Fibroblast of upper back skin (primary cell): ENCODE data around the gene TMC8.
"Not testable (repeated sequence)": the region's sequence is repeated elsewhere in the genome, so short reads cannot be mapped to it uniquely, and the experiment has no call there.

Experiments
- DNase-seq: peaks from one replicate; pipeline ENCODE4 v3.0.0-alpha.2; 2013

The TMC8 gene, protein sequence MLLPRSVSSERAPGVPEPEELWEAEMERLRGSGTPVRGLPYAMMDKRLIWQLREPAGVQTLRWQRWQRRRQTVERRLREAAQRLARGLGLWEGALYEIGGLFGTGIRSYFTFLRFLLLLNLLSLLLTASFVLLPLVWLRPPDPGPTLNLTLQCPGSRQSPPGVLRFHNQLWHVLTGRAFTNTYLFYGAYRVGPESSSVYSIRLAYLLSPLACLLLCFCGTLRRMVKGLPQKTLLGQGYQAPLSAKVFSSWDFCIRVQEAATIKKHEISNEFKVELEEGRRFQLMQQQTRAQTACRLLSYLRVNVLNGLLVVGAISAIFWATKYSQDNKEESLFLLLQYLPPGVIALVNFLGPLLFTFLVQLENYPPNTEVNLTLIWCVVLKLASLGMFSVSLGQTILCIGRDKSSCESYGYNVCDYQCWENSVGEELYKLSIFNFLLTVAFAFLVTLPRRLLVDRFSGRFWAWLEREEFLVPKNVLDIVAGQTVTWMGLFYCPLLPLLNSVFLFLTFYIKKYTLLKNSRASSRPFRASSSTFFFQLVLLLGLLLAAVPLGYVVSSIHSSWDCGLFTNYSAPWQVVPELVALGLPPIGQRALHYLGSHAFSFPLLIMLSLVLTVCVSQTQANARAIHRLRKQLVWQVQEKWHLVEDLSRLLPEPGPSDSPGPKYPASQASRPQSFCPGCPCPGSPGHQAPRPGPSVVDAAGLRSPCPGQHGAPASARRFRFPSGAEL

GRCh38 chr17:78130437-78131101, at the start of gene TMC8:
Gene TMC8, plus strand, starts transcription at chr17:78130771. Its CDS starts 818 bp downstream, at chr17:78131589.
- no peak for DNase-seq

GRCh38 chr17:78081551-78081950, 49.0 kb upstream of the TMC8 start:
- no peak for DNase-seq

- not testable (repeated sequence) for DNase-seq
Observed at GRCh38 chr17:78082355-78082872, 48.2 kb upstream of the TMC8 start.

- no peak for DNase-seq
Observed at GRCh38 chr17:78082988-78083387, 47.6 kb upstream of the TMC8 start.

- DNase-seq = no peak
Observed at GRCh38 chr17:78086740-78087139, 43.8 kb upstream of the TMC8 start.

- DNase-seq = no peak
Observed at GRCh38 chr17:78088529-78088928, 42.0 kb upstream of the TMC8 start.

GRCh38 chr17:78089576-78090281, 40.8 kb upstream of the TMC8 start:
- no peak for DNase-seq

GRCh38 chr17:78092794-78093324, 37.7 kb upstream of the TMC8 start:
- DNase-seq = no peak

- no peak for DNase-seq
Observed at GRCh38 chr17:78095035-78095434, 35.5 kb upstream of the TMC8 start.

DNA sequence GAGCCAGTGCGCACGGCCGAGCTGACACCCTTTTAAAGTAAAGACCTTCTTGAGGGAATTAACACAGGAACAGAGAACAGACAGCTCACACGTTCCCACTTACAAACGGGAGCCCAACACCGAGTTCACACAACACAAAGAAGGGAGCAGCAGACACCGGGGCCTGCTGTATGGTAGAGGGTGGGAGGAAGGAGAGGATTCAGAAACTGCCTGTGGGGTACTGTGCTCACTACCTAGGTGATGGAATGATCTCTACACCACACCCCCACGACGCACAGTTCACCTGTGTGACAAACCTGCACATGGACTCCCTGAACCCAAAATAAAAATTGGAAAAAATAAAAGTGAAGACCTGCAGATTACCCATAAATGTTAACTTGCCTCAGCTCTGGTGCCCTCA, 34.5 kb upstream of the TMC8 start:
- no peak for DNase-seq

- DNase-seq = no peak
Observed at GRCh38 chr17:78101112-78101511, 29.5 kb upstream of the TMC8 start.

DNA sequence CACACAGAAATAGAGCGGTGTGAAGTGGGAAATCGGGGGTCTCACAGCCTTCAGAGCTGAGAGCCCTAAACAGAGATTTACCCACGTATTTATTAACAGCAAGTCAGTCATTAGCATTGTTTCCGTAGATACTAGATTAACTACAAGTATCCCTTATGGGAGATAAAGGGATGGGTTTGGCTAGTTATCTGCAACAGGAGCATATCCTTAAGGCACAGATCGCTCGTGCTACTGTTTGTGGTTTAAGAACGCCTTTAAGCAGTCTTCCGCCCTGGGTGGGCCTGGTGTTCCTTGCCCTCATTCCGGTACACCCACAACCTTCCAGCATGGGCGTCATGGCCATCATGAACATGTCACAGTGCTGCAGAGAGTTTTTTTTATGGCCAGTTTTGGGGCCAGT, 29.0 kb upstream of the TMC8 start:
- no peak for DNase-seq

DNA sequence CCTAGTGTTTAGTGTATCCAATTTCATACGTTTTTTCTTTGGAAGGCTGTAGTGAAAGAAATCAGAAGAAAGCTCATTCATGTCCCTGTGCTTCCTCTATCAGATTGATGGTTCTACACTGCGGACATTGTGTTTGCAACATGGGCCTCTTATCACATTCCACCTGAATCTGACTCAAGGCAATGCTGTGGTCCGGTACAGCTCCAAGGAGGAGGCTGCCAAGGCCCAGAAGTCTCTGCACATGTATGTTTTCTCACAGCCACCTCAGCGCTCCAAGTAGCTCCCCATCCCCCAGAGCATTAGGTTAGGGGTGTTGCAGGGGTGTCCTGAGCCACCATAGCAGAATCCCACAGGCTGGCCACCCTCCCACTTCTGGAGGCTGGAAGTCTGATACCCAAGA, 27.3 kb upstream of the TMC8 start:
- DNase-seq = no peak

DNA sequence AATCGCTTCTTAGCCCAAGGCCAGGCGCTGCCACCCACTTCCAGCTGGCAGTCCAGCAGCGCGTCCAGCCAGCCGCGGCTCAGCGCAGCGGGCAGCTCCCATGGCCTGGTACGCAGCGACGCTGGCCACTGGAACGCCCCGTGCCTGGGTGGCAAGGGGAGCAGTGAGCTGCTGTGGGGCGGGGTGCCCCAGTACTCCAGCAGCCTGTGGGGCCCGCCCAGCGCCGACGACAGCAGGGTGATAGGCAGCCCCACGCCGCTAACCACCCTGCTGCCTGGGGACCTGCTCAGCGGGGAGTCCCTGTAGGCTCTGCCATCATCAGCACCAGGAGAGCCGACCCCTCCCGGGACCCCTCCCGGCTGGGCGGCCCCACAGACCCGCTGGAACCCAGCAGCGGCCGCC, 26.0 kb upstream of the TMC8 start:
- no peak for DNase-seq

DNA sequence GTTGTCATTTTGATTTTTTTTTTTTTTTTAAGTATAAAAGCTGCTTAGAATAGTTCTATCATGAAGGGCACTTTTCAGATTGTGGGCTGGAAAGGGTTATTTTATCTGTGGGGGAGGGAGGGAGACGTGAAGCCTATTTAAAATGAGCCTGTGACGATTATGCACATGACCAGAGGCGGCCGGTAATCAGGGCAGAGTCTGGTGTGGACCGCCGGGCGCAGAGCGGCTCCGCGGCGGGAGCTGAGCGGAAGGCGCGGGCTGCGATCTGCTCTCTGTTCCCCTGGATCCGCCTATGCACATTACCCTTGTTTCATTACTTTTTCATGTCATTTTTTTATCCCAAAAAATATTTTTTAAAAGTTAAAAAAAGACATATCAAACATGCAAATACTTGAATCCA, 25.5 kb upstream of the TMC8 start:
- DNase-seq = no peak

DNA sequence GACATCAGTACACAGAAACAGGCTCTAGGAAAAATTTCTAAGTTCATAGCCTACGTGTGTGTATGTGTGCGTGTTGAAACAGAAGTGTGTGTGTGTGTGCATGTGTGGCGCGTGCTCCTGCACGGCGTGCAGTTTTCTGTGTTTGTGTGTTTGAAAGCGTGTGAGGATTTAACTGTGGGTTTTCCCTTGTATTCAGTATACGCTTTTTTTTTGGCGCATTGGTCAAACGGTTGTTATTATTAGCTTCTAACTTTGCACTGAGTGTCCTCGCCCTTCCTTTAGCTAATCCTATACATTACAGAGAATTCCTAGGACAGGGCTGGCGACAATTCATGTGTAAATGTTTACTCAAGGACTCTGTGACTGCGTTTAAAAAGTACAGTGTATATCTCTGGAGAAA, 25.0 kb upstream of the TMC8 start:
- no peak for DNase-seq

GRCh38 chr17:78106211-78106610, 24.4 kb upstream of the TMC8 start:
- DNase-seq = no peak

DNA sequence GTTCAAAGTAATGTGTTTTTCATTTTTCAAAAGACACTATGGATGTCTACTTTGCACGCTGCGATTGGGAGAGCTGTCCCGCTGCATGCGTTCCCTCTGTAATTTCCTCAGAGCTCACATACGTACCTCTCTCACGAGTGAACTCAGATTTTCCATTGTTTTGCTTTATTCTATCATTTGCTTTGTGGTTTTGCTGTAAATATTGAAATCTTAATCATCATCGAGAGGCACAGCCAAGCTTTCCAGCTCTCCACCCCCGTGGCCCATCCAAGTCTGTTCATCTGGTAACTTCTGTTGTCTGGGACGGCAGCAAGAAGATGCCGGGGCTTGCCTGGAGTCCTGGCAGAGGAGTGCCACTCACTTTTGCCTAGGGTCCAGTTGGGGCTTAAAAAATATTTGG, 23.1 kb upstream of the TMC8 start:
- peak; percentile 9 for DNase-seq

DNA sequence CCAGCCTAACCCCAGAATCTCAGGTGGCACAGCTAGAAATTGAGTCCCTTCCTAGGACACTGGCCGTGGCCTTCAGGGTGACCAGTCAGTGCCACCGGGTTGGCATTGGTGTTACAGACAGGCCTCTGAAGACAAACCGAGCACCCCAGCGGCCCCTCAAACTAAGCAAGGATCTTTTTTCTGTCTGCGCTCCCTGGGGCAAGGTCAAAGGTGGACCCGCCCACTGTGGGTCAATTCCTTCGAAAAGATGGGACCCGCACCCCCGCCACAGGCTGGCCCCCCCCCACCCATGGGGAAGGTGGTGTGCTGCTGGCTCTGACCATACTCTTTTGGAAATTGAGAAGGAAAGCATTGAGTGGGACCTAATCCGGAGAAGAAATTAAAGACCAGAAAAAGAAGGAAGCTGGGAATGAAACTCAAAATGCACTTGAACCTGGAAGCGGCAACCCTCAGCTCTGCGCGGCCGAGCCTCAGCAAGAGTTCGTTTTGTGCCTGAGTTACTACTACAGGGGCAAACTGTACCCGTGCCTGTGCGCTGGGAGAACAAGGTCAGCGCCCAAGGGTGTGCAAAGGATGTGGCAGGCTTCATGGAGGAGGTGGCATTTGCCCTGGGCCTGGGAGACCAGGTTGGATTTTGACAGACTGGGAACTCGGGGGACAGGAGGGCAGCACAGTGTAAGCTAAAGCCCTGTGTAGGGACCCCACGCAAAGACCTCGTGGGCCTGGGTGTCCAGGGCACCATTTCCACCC, 22.4 kb upstream of the TMC8 start:
- DNase-seq = no peak

GRCh38 chr17:78108726-78109488, 21.7 kb upstream of the TMC8 start:
- no peak for DNase-seq

DNA sequence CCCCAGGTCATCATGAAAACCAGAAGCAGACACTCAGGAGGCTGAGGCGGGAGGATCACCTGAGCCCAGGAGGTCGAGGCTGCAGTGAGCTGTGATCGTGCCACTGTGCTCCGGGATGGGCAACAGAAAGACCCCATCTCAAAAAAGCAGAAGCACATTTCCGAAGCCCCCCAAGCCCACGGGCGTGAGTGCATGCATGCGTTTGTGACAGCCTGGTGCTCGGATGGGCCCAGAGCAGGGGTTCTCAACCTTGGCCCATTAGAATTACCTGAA, 21.1 kb upstream of the TMC8 start:
- no peak for DNase-seq
